Neural progenitor cell (in vitro differentiated cells): Measurements from ENCODE around the gene KDM4B. TPM values are rescaled to one million over a fixed set of nuclear protein-coding genes. Genes with fewer than 3 reads are reported as not detected.
A peak's percentile ranks its signal among the peaks of the same experiment; 100 is the strongest.

Experiments used
- DNase-seq: peaks from one replicate; pipeline ENCODE4 v3.0.0-alpha.2; 2016; ENCODE audit warnings: low spot score
- H2AFZ ChIP-seq: fragments of 200-600 bp; sonication (generic); replicated peaks from 2 replicates; pipeline ENCODE4 v1.6.1; 2016; ENCODE audit warnings: antibody characterized with exemption
- H3F3A ChIP-seq: fragments of 200-600 bp; sonication (generic); 2 replicates; pipeline ENCODE4 v1.6.1; 2016; ENCODE audit warnings: antibody characterized with exemption, low read depth
- H3K27ac ChIP-seq: fragments of 200-600 bp; sonication (generic); 2 replicates; pipeline ENCODE4 v1.5.1; 2016; ENCODE audit warnings: mild to moderate bottlenecking
- H3K27me3 ChIP-seq: fragments of 200-600 bp; sonication (generic); 2 replicates; pipeline ENCODE4 v1.6.1; 2016; ENCODE audit warnings: mild to moderate bottlenecking, moderate library complexity
- H3K36me3 ChIP-seq: fragments of 200-600 bp; sonication (generic); 2 replicates; pipeline ENCODE4 v1.5.1; 2016
- H3K4me1 ChIP-seq: fragments of 200-600 bp; sonication (generic); 2 replicates; pipeline ENCODE4 v1.6.1; 2016; ENCODE audit warnings: mixed run types
- H3K4me2 ChIP-seq: fragments of 200-600 bp; sonication (generic); 2 replicates; pipeline ENCODE4 v1.6.1; 2016
- H3K4me3 ChIP-seq: fragments of 200-600 bp; sonication (generic); 2 replicates; pipeline ENCODE4 v1.5.1; 2016
- H3K79me2 ChIP-seq: fragments of 200-600 bp; sonication (generic); 2 replicates; pipeline ENCODE4 v1.6.1; 2016; ENCODE audit warnings: low read depth
- H3K9ac ChIP-seq: fragments of 200-600 bp; sonication (generic); 2 replicates; pipeline ENCODE4 v1.6.1; 2016
- H3K9me3 ChIP-seq: fragments of 200-600 bp; sonication (generic); 2 replicates; pipeline ENCODE4 v1.5.1; 2016; ENCODE audit warnings: low read depth
- H4K20me1 ChIP-seq: fragments of 200-600 bp; sonication (generic); 2 replicates; pipeline ENCODE4 v1.6.1; 2016; ENCODE audit warnings: low read depth
- H3K27ac Mint-ChIP-seq: 3 replicates; pipeline ENCODE4 v1.8.0; 2021; ENCODE audit warnings: mixed read lengths
- H3K27me3 Mint-ChIP-seq: 2 replicates; pipeline ENCODE4 v1.8.0; 2022; ENCODE audit warnings: low read depth, mild to moderate bottlenecking, inconsistent platforms, moderate library complexity, mixed read lengths; ENCODE audit not compliant: insufficient read depth
- H3K36me3 Mint-ChIP-seq: 3 replicates; pipeline ENCODE4 v1.8.0; 2021; ENCODE audit warnings: mixed read lengths
- H3K4me1 Mint-ChIP-seq: 3 replicates; pipeline ENCODE4 v1.8.0; 2021; ENCODE audit warnings: mixed read lengths
- H3K4me3 Mint-ChIP-seq: 3 replicates; pipeline ENCODE4 v1.8.0; 2021; ENCODE audit warnings: mild to moderate bottlenecking, moderate library complexity, mixed read lengths
- H3K9me3 Mint-ChIP-seq: 3 replicates; pipeline ENCODE4 v1.8.0; 2020; ENCODE audit warnings: mixed read lengths
- CTCF ChIP-seq: fragments of 200-600 bp; sonication (generic); IDR thresholded peaks from 2 replicates; pipeline ENCODE4 v1.5.1; 2017; ENCODE audit warnings: antibody characterized with exemption, mild to moderate bottlenecking
- EZH2 ChIP-seq: fragments of 200-600 bp; sonication (generic); IDR thresholded peaks from 2 replicates; pipeline ENCODE4 v1.6.1; 2017; ENCODE audit warnings: antibody characterized with exemption, mild to moderate bottlenecking, moderate library complexity
- EZH2phosphoT487 ChIP-seq: fragments of 200-600 bp; sonication (generic); IDR thresholded peaks from 2 replicates; pipeline ENCODE4 v1.6.1; 2017; ENCODE audit warnings: antibody characterized with exemption
- total RNA-seq: library from RNA; depleted of rRNA; stranded (reverse); fragments of >200 nt; gene quantifications from 2 replicates; pipeline ENCODE4 v1.2.3, GENCODE V29; 2015; ENCODE audit warnings: low replicate concordance

Gene KDM4B
- total RNA-seq, 1 donor from 2014 or later: 16.0 TPM

DNA sequence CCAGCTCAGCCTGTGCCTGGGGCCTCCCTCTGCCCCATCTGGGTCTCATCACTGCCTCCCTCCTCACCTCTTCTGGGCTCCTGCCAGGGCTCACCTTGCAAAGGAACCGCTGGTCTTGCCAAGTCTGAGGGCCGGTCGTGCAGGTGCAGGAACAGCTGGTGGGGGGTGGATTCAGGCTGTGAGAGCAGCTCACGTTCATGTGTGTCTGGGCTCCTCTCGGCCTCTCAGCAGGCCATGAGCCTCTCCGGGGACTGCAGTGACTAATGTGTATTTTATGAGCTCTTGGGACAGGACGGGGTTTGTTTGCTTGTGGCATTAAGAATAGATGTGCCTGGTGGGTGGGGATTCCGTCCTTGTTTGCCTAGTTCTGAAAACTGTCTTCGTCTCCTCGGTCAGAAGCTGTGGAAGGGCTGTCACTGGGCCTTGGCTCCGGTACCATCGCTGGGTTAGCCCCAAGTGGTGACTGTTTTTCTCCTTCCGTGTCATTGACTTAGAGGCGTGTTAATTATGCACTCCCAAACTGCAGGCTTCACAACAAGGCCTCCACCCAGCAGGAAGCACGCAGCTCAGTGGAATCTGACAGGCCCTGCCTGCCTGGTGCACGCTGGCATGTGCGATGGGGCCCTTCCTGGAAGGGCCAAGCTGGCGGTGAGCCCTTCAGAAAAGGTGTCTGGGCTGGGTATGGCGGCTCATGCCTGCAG, 77.6 kb downstream of the KDM4B start:
- Mint-ChIP-seq H3K36me3 (peaks cover 24% of the 10 kb centered on the region), H3K9me3 (no peaks in the 10 kb centered on the region), H3K4me3 (no peak overlapping the region), H3K27me3 (no peaks in the 10 kb centered on the region), H3K27ac (peak overlapping the region; percentile 82), H3K4me1 (peaks cover 47% of the 10 kb centered on the region)
- H3K4me3 ChIP-seq: no peak overlapping the region
- no peaks in the 10 kb centered on the region for H3K9me3 ChIP-seq
- H3K27me3 ChIP-seq: no peaks in the 10 kb centered on the region
- H3K9ac ChIP-seq: no peak overlapping the region
- TF ChIP-seq EZH2 (no peak), CTCF (no peak), EZH2phosphoT487 (no peak)
- H3F3A ChIP-seq: peaks cover 9% of the 10 kb centered on the region
- no peaks in the 10 kb centered on the region for H3K79me2 ChIP-seq
- H3K4me1 ChIP-seq: peaks cover 10% of the 10 kb centered on the region
- no peak overlapping the region for H3K27ac ChIP-seq
- no peak overlapping the region for H3K4me2 ChIP-seq
- H2AFZ ChIP-seq: no peak overlapping the region
- H3K36me3 ChIP-seq: no peaks in the 10 kb centered on the region
- no peak for DNase-seq
- peaks cover 48% of the 10 kb centered on the region for H4K20me1 ChIP-seq

DNA sequence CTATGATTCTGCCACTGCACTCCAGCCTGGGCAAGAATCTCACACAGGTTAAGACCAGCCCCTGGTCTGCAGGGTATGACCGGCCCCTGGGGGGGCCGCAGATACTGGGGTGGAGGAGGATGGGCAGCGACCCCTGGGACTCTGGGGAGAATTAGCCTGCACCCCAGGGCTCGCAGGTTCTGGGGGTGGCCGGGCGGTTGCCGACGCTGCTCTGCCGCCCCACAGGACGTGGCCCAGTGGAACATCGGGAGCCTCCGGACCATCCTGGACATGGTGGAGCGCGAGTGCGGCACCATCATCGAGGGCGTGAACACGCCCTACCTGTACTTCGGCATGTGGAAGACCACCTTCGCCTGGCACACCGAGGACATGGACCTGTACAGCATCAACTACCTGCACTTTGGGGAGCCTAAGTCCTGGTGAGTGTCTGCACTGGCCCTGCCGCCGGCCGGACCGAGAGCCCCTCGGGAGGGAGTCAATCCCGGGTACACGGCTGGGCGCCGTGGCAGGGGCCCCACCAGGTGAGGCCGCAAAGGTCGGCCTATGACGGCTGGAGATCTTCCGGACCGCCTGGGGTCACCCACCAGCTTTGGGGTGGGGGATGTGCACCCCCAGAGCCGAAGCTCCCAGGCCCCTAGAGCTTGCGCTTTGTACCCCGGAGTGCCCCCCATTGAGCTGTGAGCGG, 78.5 kb downstream of the KDM4B start:
- H3K9me3 Mint-ChIP-seq: no peaks in the 10 kb centered on the region
- Histone ChIP-seq H4K20me1 (peaks cover 40% of the 10 kb centered on the region), H3F3A (peaks cover under 1% of the 10 kb centered on the region), H3K4me1 (peaks cover 9% of the 10 kb centered on the region), H3K36me3 (no peaks in the 10 kb centered on the region), H3K27ac (no peak overlapping the region), H3K4me3 (no peak overlapping the region), H3K9me3 (no peaks in the 10 kb centered on the region), H3K27me3 (no peaks in the 10 kb centered on the region), H2AFZ (no peak overlapping the region), H3K9ac (no peak overlapping the region), H3K79me2 (no peaks in the 10 kb centered on the region), H3K4me2 (no peak overlapping the region)
- no peak overlapping the region for H3K4me3 Mint-ChIP-seq
- no peaks in the 10 kb centered on the region for H3K27me3 Mint-ChIP-seq
- no peak for TF ChIP-seq EZH2phosphoT487
- TF ChIP-seq CTCF: no peak
- TF ChIP-seq EZH2: no peak
- no peak overlapping the region for H3K27ac Mint-ChIP-seq
- H3K36me3 Mint-ChIP-seq: peaks cover 19% of the 10 kb centered on the region
- H3K4me1 Mint-ChIP-seq: peaks cover 42% of the 10 kb centered on the region
- no peak for DNase-seq

DNA sequence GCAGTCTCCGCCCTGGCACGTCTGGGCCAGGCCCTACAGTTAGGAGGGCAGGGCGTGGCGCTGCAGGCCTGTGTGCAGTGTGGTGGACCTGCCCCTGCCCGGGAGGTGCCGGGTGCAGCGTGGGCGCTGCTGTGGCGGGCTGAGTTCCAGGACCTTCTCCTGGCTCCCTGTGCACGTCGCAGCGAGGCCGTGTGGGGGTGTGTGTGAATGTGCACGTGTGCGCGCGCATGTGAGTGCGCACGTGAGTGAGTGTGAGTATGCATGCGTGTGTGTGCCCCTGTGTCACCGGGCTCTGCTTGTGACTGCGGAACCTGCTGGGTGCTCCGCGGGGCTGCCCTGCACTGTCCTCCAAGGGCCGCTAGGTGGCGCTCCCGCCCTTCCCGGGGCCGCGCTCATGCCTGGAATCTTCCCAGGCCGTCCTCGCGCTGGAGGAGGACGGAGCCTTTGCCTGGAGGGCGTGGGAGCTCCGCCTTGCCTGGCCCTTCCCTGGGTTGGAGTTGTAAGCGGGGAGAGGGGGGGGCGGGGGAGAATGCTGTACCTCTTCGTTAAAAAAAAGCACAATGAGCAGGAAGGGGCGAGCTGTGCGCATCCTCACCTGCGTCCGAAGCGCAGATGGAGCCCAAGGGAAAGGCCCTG, 79.3 kb downstream of the KDM4B start:
- Histone ChIP-seq H3K4me1 (peaks cover 5% of the 10 kb centered on the region), H3F3A (no peaks in the 10 kb centered on the region), H3K4me3 (no peak overlapping the region), H2AFZ (no peak overlapping the region), H3K9me3 (no peaks in the 10 kb centered on the region), H3K79me2 (no peaks in the 10 kb centered on the region), H3K27me3 (no peaks in the 10 kb centered on the region), H4K20me1 (peaks cover 42% of the 10 kb centered on the region), H3K36me3 (no peaks in the 10 kb centered on the region), H3K27ac (no peak overlapping the region), H3K4me2 (peak overlapping the region; percentile 12), H3K9ac (no peak overlapping the region)
- Mint-ChIP-seq H3K27ac (no peak overlapping the region), H3K36me3 (peaks cover 12% of the 10 kb centered on the region), H3K4me1 (peaks cover 36% of the 10 kb centered on the region), H3K9me3 (no peaks in the 10 kb centered on the region), H3K27me3 (peaks cover 2% of the 10 kb centered on the region), H3K4me3 (no peak overlapping the region)
- TF ChIP-seq EZH2phosphoT487 (no peak), CTCF (peak; percentile 93), EZH2 (no peak)
- DNase-seq: peak; percentile 90
